Prostate gland (tissue), 2 donors: ENCODE results near the gene PPFIA2. TPM values are rescaled to one million over a fixed set of nuclear protein-coding genes. Genes with fewer than 3 reads are reported as not detected.

ENCODE experiments used
- DNase-seq: peaks from one replicate; pipeline ENCODE4 v3.0.0-alpha.2; 2019; ENCODE audit warnings: low spot score
- H3K27ac ChIP-seq, 2 donors: fragments of 200-600 bp; sonication (generic); 2 replicates each; pipeline ENCODE4 v1.5.1; 2017 to 2019
- H3K27me3 ChIP-seq: fragments of 200-600 bp; sonication (generic); replicated peaks from 2 replicates; pipeline ENCODE4 v1.5.1; 2019; ENCODE audit not compliant: insufficient read depth
- H3K36me3 ChIP-seq, 2 donors: fragments of 200-600 bp; sonication (generic); 1 replicate in 1 of 2; 2 replicates in 1 of 2; pipeline versions ENCODE4 v1.5.1 to v1.8.1; 2017 to 2019
- H3K4me1 ChIP-seq: fragments of 200-600 bp; sonication (generic); replicated peaks from 2 replicates; pipeline ENCODE4 v1.5.1; 2019
- H3K4me3 ChIP-seq, 2 donors: fragments of 200-600 bp; sonication (generic); 2 replicates each; pipeline ENCODE4 v1.5.1; 2017 to 2019
- H3K9me3 ChIP-seq: fragments of 200-600 bp; sonication (generic); 2 replicates; pipeline ENCODE4 v1.5.1; 2017
- POLR2A ChIP-seq: fragments of 450-650 bp; IDR thresholded peaks from one replicate; pipeline ENCODE4 v1.6.1; 2016; ENCODE audit warnings: antibody characterized with exemption, mild to moderate bottlenecking
- POLR2AphosphoS5 ChIP-seq: sonication (generic); formaldehyde crosslinking; IDR thresholded peaks from one replicate; pipeline ENCODE4 v1.6.1; 2017; ENCODE audit warnings: antibody characterized with exemption
- WGBS: methylation state at CpG from one replicate; pipeline ENCODE4 v1.1.5; 2018; 5-methylcytosine and 5-hydroxymethylcytosine counted together
- intact Hi-C: fragments of 100-400 bp; cut with DNase I; formaldehyde crosslinking; loops from one replicate; pipeline ENCODE4 v1.14.2; 2022
- total RNA-seq, 2 donors: library from RNA; depleted of rRNA; stranded (reverse); fragments of >200 nt; gene quantifications; one replicate each; pipeline ENCODE4 v1.1.0, GENCODE V29; 2016
- TF ChIP-seq, protein P1 (sequence below), 4 experiments: fragments of 200-600 bp in 2 of 4; fragments of 450-650 bp in 2 of 4; sonication (generic) in 2 of 4; IDR thresholded peaks; 1 replicate in 3 of 4; 2 replicates in 1 of 4; pipeline ENCODE4 v1.5.1; 2016 to 2019; ENCODE audit warnings: antibody characterized with exemption in 4 of 4, mild to moderate bottlenecking in 2 of 4, moderate library complexity in 2 of 4

PPFIA2 gene
- total RNA-seq, 2 donors from 2014 or later: 7.3 to 22.9 TPM

GRCh38 chr12:81617915-81618314 is 141.2 kb downstream of the PPFIA2 start:
- H3K27ac ChIP-seq: no peak overlapping the region
- H3K4me3 ChIP-seq: no peak overlapping the region
- no peak for DNase-seq
- H3K4me1 ChIP-seq: no peaks in the 10 kb centered on the region
- no peaks in the 10 kb centered on the region for H3K27me3 ChIP-seq
- no peaks in the 10 kb centered on the region for H3K9me3 ChIP-seq
- WGBS: 40% methylated on average over 2 of the region's 2 CpGs
- H3K36me3 ChIP-seq: no peaks in the 10 kb centered on the region
- intact Hi-C loops: no loop called here
- no peak for TF ChIP-seq POLR2A
- TF ChIP-seq, protein P1, sequence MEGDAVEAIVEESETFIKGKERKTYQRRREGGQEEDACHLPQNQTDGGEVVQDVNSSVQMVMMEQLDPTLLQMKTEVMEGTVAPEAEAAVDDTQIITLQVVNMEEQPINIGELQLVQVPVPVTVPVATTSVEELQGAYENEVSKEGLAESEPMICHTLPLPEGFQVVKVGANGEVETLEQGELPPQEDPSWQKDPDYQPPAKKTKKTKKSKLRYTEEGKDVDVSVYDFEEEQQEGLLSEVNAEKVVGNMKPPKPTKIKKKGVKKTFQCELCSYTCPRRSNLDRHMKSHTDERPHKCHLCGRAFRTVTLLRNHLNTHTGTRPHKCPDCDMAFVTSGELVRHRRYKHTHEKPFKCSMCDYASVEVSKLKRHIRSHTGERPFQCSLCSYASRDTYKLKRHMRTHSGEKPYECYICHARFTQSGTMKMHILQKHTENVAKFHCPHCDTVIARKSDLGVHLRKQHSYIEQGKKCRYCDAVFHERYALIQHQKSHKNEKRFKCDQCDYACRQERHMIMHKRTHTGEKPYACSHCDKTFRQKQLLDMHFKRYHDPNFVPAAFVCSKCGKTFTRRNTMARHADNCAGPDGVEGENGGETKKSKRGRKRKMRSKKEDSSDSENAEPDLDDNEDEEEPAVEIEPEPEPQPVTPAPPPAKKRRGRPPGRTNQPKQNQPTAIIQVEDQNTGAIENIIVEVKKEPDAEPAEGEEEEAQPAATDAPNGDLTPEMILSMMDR (IDR thresholded peaks at IDR 0.05): no peak
- TF ChIP-seq POLR2AphosphoS5: no peak

GRCh38 chr12:81615026-81615588 is 144.0 kb downstream of the PPFIA2 start:
- Histone ChIP-seq H3K27me3 (no peaks in the 10 kb centered on the region), H3K27ac (no peak overlapping the region), H3K9me3 (no peaks in the 10 kb centered on the region), H3K4me3 (no peak overlapping the region), H3K36me3 (no peaks in the 10 kb centered on the region), H3K4me1 (no peaks in the 10 kb centered on the region)
- WGBS: 86% methylated on average over 3 of the region's 3 CpGs
- TF ChIP-seq, protein P1 (IDR thresholded peaks at IDR 0.05): no peak
- no peak for TF ChIP-seq POLR2A
- no peak for TF ChIP-seq POLR2AphosphoS5
- DNase-seq: no peak
- intact Hi-C loops: no loop called here

DNA sequence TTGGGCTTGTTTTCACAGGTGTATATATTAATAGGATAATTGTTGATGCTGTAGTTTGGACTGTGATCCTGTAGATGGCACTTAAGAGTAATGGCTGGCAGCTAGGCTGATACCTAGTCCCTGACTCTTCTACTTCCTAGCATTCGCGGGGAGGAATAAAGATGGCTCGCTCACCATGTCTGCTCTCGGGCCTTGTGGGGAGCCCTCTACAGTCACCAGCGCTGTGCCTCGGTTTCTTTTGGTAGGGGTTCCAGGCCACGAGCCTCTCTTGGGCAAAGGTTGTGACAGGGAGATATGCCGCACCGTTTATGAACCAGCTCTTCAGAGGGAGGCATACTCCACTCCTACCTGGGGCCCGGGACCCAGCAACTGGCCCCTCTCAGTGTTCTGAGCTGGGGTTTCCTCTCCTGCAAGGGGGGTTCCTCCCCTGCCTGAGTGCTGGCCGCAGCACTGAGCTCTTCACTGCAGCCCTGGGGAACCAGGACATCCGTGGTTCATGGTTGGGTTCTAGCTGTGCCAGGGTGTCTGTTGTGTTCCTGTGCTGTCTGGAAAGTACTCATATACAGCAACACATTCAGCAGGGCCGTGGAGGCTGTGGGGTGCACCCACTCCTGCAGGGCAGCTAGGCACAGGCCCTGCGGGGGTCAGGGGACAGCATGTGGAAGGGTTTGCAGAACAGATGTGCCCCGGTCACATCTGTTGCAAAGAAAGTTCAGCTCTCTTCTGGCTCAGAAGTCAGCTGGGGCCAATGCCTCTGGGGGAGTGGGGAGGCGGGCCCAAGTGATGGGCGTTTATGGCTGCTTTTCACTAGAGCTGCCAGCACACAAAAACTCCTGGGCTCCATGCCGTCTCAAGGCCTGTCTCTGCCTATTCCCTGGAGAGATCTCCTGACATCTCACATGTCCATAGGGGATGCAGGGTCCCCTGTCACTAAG is 147.9 kb downstream of the PPFIA2 start:
- Histone ChIP-seq H3K27me3 (no peaks in the 10 kb centered on the region), H3K36me3 (no peaks in the 10 kb centered on the region), H3K27ac (no peak overlapping the region), H3K9me3 (no peaks in the 10 kb centered on the region), H3K4me1 (no peaks in the 10 kb centered on the region), H3K4me3 (no peak overlapping the region)
- WGBS: 81% methylated on average over 18 of the region's 18 CpGs
- intact Hi-C loops: no loop called here
- DNase-seq: no peak
- TF ChIP-seq, protein P1 (IDR thresholded peaks at IDR 0.05): no peak
- TF ChIP-seq POLR2A (no peak), POLR2AphosphoS5 (no peak)

GRCh38 chr12:81597928-81598604 is 161.1 kb downstream of the PPFIA2 start:
- TF ChIP-seq POLR2A (no peak), POLR2AphosphoS5 (no peak)
- TF ChIP-seq, protein P1 (IDR thresholded peaks at IDR 0.05): no peak
- no peak overlapping the region for H3K27ac ChIP-seq
- H3K4me3 ChIP-seq: no peak overlapping the region
- H3K27me3 ChIP-seq: no peaks in the 10 kb centered on the region
- WGBS: 53% methylated on average over 7 of the region's 7 CpGs
- H3K4me1 ChIP-seq: no peaks in the 10 kb centered on the region
- no peaks in the 10 kb centered on the region for H3K9me3 ChIP-seq
- intact Hi-C loops: no loop called here
- no peaks in the 10 kb centered on the region for H3K36me3 ChIP-seq
- no peak for DNase-seq
